Endothelial cell of umbilical vein (primary cell): ENCODE measurements around the gene SKAP1. TPM values are rescaled to one million over a fixed set of nuclear protein-coding genes. Genes with fewer than 3 reads are reported as not detected.

Experiments
- BruUV-seq: library from RNA; stranded (reverse); fragments of 400-500 nt; replicated peaks from 2 replicates; lab custom pipeline; 2021; lab: Mats Ljungman, UMichigan
- CTCF ChIA-PET: fragments of 300-600, 350-600 bp; sonication (Branson Sonifier 250); formaldehyde crosslinking; loops from one replicate; lab custom pipeline; 2021; ENCODE audit warnings: antibody characterized with exemption, inconsistent platforms; lab: Charles Lee
- POLR2A ChIA-PET: fragments of 300-600, 350-600 bp; sonication (Branson Sonifier 250); formaldehyde crosslinking; loops from one replicate; lab custom pipeline; 2021; ENCODE audit warnings: antibody characterized with exemption, inconsistent platforms; lab: Charles Lee
- DNase-seq: peaks from one replicate; pipeline ENCODE4 v3.0.0-alpha.2; 2011; ENCODE audit warnings: low read depth, low spot score
- FAIRE-seq: peaks from 2 replicates; lab custom pipeline; 2011; peaks lifted over from hg19 to GRCh38; lab: Jason Lieb, UNC
- H2AFZ ChIP-seq: 2 replicates; pipeline ENCODE4 v1.6.0; 2012; ENCODE audit warnings: low read depth, low read length, control low read depth, inconsistent platforms
- H3K27ac ChIP-seq: 2 replicates; pipeline ENCODE4 v1.5.1; 2011; ENCODE audit warnings: low read depth, mild to moderate bottlenecking, control low read depth, low read length, moderate library complexity; ENCODE audit not compliant: insufficient read depth
- H3K27me3 ChIP-seq, 2 experiments: 2 replicates each; pipeline versions ENCODE4 v1.6.0 to v1.6.1; 2011; ENCODE audit warnings: low read length in 2 of 2, mixed read lengths in 1 of 2; ENCODE audit not compliant: control insufficient read depth in 2 of 2, insufficient read depth in 2 of 2
- H3K36me3 ChIP-seq, 2 experiments: 2 replicates in 1 of 2; 3 replicates in 1 of 2; pipeline ENCODE4 v1.5.1; 2011; ENCODE audit warnings: low read length in 2 of 2, mild to moderate bottlenecking in 1 of 2, moderate library complexity in 1 of 2; ENCODE audit not compliant: control insufficient read depth in 2 of 2, insufficient read depth in 2 of 2; ENCODE audit errors: extremely low read depth in 1 of 2
- H3K4me1 ChIP-seq: 3 replicates; pipeline ENCODE4 v1.5.1; 2011; ENCODE audit warnings: mild to moderate bottlenecking, low read length; ENCODE audit not compliant: control insufficient read depth, insufficient read depth; ENCODE audit errors: extremely low read depth
- H3K4me2 ChIP-seq: 2 replicates; pipeline ENCODE4 v1.6.1; 2011; ENCODE audit warnings: low read length, control low read depth, mixed read lengths; ENCODE audit not compliant: insufficient read depth
- H3K4me3 ChIP-seq, 3 experiments: fragments of 200-600 bp in 1 of 3; sonication (generic), shearing (Covaris generic) in 1 of 3; replicated peaks in 1 of 3; 2 replicates each; pipeline ENCODE4 v1.5.1; 2011 to 2016; ENCODE audit warnings: control low read depth in 3 of 3, low read length in 3 of 3, mild to moderate bottlenecking in 2 of 3, inconsistent platforms in 1 of 3, low read depth in 1 of 3, moderate library complexity in 1 of 3; ENCODE audit not compliant: insufficient read depth in 1 of 3
- H3K79me2 ChIP-seq: 2 replicates; pipeline ENCODE4 v1.6.0; 2012; ENCODE audit warnings: low read length, inconsistent platforms; ENCODE audit not compliant: control insufficient read depth, insufficient read depth
- H3K9ac ChIP-seq: replicated peaks from 2 replicates; pipeline ENCODE3; 2011; ENCODE audit warnings: low read length, control low read depth; ENCODE audit not compliant: insufficient read depth; ENCODE audit errors: extremely low read depth
- H3K9me1 ChIP-seq: replicated peaks from 3 replicates; pipeline ENCODE4 v1.6.0; 2011; ENCODE audit warnings: mild to moderate bottlenecking, low read length; ENCODE audit not compliant: control insufficient read depth, insufficient read depth; ENCODE audit errors: extremely low read depth
- H3K9me3 ChIP-seq: replicated peaks from 2 replicates; pipeline ENCODE4 v1.5.1; 2012; ENCODE audit warnings: low read length, inconsistent platforms; ENCODE audit not compliant: control insufficient read depth, insufficient read depth
- H4K20me1 ChIP-seq: replicated peaks from 2 replicates; pipeline ENCODE3; 2011; ENCODE audit warnings: mild to moderate bottlenecking, low read length; ENCODE audit not compliant: control insufficient read depth, insufficient read depth; ENCODE audit errors: extremely low read depth
- EZH2 ChIP-seq: IDR thresholded peaks from 2 replicates; pipeline ENCODE4 v1.6.1; 2012; ENCODE audit warnings: borderline replicate concordance, low read depth, mild to moderate bottlenecking, moderate library complexity, low read length, inconsistent platforms; ENCODE audit not compliant: severe bottlenecking
- FOS ChIP-seq: IDR thresholded peaks from 2 replicates; pipeline ENCODE4 v1.6.1; 2011; ENCODE audit warnings: mild to moderate bottlenecking, low read length, moderate library complexity, borderline replicate concordance; ENCODE audit not compliant: insufficient read depth
- GATA2 ChIP-seq: IDR thresholded peaks from 2 replicates; pipeline ENCODE4 v1.7.0; 2011; ENCODE audit warnings: low read depth, mild to moderate bottlenecking, moderate library complexity, mixed read lengths, low read length; ENCODE audit not compliant: insufficient read length, insufficient read depth
- JUN ChIP-seq: IDR thresholded peaks from 2 replicates; pipeline ENCODE4 v1.6.1; 2011; ENCODE audit warnings: borderline replicate concordance, low read depth; ENCODE audit not compliant: insufficient read length, insufficient read depth
- MYC ChIP-seq: IDR thresholded peaks from one replicate; pipeline ENCODE4 v1.6.1; 2011; ENCODE audit warnings: mild to moderate bottlenecking, low read depth, low read length
- POLR2A ChIP-seq: IDR thresholded peaks from 2 replicates; pipeline ENCODE4 v1.6.1; 2012; ENCODE audit warnings: low read depth, mild to moderate bottlenecking, control low read depth, low read length
- POLR2AphosphoS5 ChIP-seq: IDR thresholded peaks from 2 replicates; pipeline ENCODE4 v1.6.1; 2012; ENCODE audit warnings: low read depth, mild to moderate bottlenecking, control low read depth, low read length, moderate library complexity; ENCODE audit not compliant: insufficient read depth
- dilution Hi-C: fragments of 300-500 bp; cut with MboI; formaldehyde crosslinking; loops from one replicate; pipeline ENCODE4 v1.15.0; 2019; ENCODE audit warnings: low sequenced_read_pairs; ENCODE audit not compliant: extremely low pct_ligation_motif_present
- intact Hi-C: fragments of 100-400 bp; cut with micrococcal nuclease; formaldehyde crosslinking; loops from one replicate; pipeline ENCODE4 v1.10.0; 2022
- polyA plus RNA-seq, 4 experiments: library from polyadenylated mRNA; depleted of rRNA in 3 of 4; stranded (reverse) in 3 of 4; unstranded in 1 of 4; fragments of >200 nt; gene quantifications; 2 replicates each; pipeline versions ENCODE4 v1.2.1 to v1.2.3, GENCODE V29; 2011 to 2012; ENCODE audit warnings: missing spikeins in 1 of 4
- total RNA-seq: library from RNA; stranded (reverse); gene quantifications from 2 replicates; pipeline ENCODE4 v1.2.3, GENCODE V29; 2021
- TF ChIP-seq, protein P1 (sequence below), 2 donors: IDR thresholded peaks; 1 replicate in 1 of 2; 2 replicates in 1 of 2; pipeline ENCODE4 v1.5.1; 2011; ENCODE audit warnings: low read length in 2 of 2, mild to moderate bottlenecking in 2 of 2, moderate library complexity in 2 of 2, control low read depth in 1 of 2, inconsistent platforms in 1 of 2, low read depth in 1 of 2; ENCODE audit not compliant: insufficient read depth in 1 of 2; ENCODE audit errors: extremely low read depth in 1 of 2
- TF ChIP-seq, protein P2 (sequence below): IDR thresholded peaks from 2 replicates; pipeline ENCODE4 v1.6.1; 2011; ENCODE audit not compliant: insufficient read depth, insufficient read length

Gene SKAP1
- total and polyA plus RNA-seq, 2 donors (not counting 3 experiments of a cell fraction or from before 2014, with no cell fraction given): 0.75 TPM; not detected in 1

DNA sequence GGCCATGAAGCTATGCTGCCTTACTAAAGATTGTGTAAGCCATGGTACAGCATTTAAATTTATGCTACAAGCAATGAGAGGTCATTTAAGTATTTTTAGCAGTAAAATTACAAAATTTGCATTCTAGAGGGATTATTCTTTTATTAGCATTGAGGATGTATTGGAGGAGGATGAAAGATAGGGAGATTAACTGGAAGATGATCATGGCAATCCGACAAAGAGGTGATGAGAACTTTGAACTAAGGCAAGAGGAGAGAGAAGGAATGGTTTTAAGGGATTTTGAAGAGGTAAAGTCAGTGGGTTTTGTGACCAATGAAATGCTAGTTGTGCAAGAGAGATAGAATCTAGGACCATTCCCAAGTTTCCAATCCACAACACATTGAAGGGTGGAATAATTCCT, 192.6 kb downstream of the SKAP1 start:
- H3K9me1 ChIP-seq: no peaks in the 10 kb centered on the region
- H3K4me1 ChIP-seq: peaks cover 71% of the 10 kb centered on the region
- DNase-seq (no peak), FAIRE-seq (no peak)
- no peak overlapping the region for H2AFZ ChIP-seq
- dilution Hi-C loops: no loop called here
- no peaks in the 10 kb centered on the region for H3K79me2 ChIP-seq
- H3K4me3 ChIP-seq: no peak overlapping the region
- intact Hi-C loops: no loop called here
- H3K36me3 ChIP-seq: no peaks in the 10 kb centered on the region
- H3K4me2 ChIP-seq: peak overlapping the region; percentile 44
- H4K20me1 ChIP-seq: no peaks in the 10 kb centered on the region
- H3K27ac ChIP-seq: peak overlapping the region; percentile 92
- no peaks in the 10 kb centered on the region for H3K27me3 ChIP-seq
- TF ChIP-seq POLR2A: no peak
- TF ChIP-seq JUN: no peak
- TF ChIP-seq MYC: no peak
- TF ChIP-seq GATA2: no peak
- TF ChIP-seq FOS: no peak
- ChIA-PET CTCF (interaction anchor here (2.6 to 20.0 kb wide), 4 partner anchors 10 to 23 kb away, joined by 8 to 289 read pairs (median 14); no protein-coding TSS in a partner anchor), POLR2A (interaction anchor here (0.6 kb wide), 1 partner anchor 114 kb away, joined by 4 read pairs; no protein-coding TSS in a partner anchor)
- no TSS peak for BruUV-seq
- peak overlapping the region; percentile 41 for H3K9ac ChIP-seq
- no peaks in the 10 kb centered on the region for H3K9me3 ChIP-seq

- H3K36me3 ChIP-seq: no peaks in the 10 kb centered on the region
- CTCF ChIA-PET: interaction anchor here (1.0 to 20.0 kb wide), 6 partner anchors 8 to 23 kb away, joined by 3 to 289 read pairs (median 12); no protein-coding TSS in a partner anchor
- H2AFZ ChIP-seq: no peak overlapping the region
- H3K27ac ChIP-seq: peak overlapping the region; percentile 92
- H3K4me2 ChIP-seq: peak overlapping the region; percentile 79
- no peaks in the 10 kb centered on the region for H3K79me2 ChIP-seq
- BruUV-seq: no TSS peak
- dilution Hi-C loops: no loop called here
- peak overlapping the region; percentile 62 for H3K9ac ChIP-seq
- H3K9me1 ChIP-seq: no peaks in the 10 kb centered on the region
- no peaks in the 10 kb centered on the region for H3K27me3 ChIP-seq
- peak; percentile 77 for FAIRE-seq
- no peaks in the 10 kb centered on the region for H3K9me3 ChIP-seq
- no peaks in the 10 kb centered on the region for H4K20me1 ChIP-seq
- peak; percentile 91 for DNase-seq
- POLR2A ChIA-PET: no interaction called here
- H3K4me1 ChIP-seq: peaks cover 64% of the 10 kb centered on the region
- H3K4me3 ChIP-seq: no peak overlapping the region
- peak; percentile 9 for TF ChIP-seq POLR2A
- peak; percentile 85 for TF ChIP-seq GATA2
- TF ChIP-seq MYC: no peak
- no peak for TF ChIP-seq EZH2
- TF ChIP-seq, protein P1, sequence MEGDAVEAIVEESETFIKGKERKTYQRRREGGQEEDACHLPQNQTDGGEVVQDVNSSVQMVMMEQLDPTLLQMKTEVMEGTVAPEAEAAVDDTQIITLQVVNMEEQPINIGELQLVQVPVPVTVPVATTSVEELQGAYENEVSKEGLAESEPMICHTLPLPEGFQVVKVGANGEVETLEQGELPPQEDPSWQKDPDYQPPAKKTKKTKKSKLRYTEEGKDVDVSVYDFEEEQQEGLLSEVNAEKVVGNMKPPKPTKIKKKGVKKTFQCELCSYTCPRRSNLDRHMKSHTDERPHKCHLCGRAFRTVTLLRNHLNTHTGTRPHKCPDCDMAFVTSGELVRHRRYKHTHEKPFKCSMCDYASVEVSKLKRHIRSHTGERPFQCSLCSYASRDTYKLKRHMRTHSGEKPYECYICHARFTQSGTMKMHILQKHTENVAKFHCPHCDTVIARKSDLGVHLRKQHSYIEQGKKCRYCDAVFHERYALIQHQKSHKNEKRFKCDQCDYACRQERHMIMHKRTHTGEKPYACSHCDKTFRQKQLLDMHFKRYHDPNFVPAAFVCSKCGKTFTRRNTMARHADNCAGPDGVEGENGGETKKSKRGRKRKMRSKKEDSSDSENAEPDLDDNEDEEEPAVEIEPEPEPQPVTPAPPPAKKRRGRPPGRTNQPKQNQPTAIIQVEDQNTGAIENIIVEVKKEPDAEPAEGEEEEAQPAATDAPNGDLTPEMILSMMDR (IDR thresholded peaks at IDR 0.05; ENCODE audit: extremely low read depth in 1 of 2, insufficient read depth in 1 of 2, low read depth in 1 of 2, low read length in 2 of 2): no peak
- TF ChIP-seq, protein P2, sequence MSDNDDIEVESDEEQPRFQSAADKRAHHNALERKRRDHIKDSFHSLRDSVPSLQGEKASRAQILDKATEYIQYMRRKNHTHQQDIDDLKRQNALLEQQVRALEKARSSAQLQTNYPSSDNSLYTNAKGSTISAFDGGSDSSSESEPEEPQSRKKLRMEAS: no peak
- peak; percentile 94 for TF ChIP-seq FOS
- TF ChIP-seq POLR2AphosphoS5: peak; percentile 83
- TF ChIP-seq JUN: peak; percentile 95
- intact Hi-C loops: loop anchor here (1.0 kb wide), 1 partner anchor 8 kb away; no protein-coding TSS in a partner anchor
Observed at GRCh38 chr17:48236681-48237134, 193.3 kb downstream of the SKAP1 start.
